HG02588 (cell line): ENCODE data around the gene ARSD.
"Not testable (repeated sequence)": the region's sequence is repeated elsewhere in the genome, so short reads cannot be mapped to it uniquely, and the experiment has no call there.

Experiments used
- ATAC-seq: cut with Tn5 transposase; IDR thresholded peaks from one replicate; pipeline ENCODE4 v1.9.1; 2021; ENCODE audit warnings: mild to moderate bottlenecking, moderate library complexity; ENCODE audit not compliant: unreplicated experiment

The ARSD gene

GRCh38 chrX:2894885-2895292 lies 34.2 kb downstream of the ARSD start:
- ATAC-seq, result no peak

GRCh38 chrX:2892816-2893215 lies 36.3 kb downstream of the ARSD start:
- no peak for ATAC-seq

- not testable (repeated sequence) for ATAC-seq
Measured at GRCh38 chrX:2890536-2891460, 38.3 kb downstream of the ARSD start.

GRCh38 chrX:2889706-2890490 lies 39.2 kb downstream of the ARSD start:
- not testable (repeated sequence) for ATAC-seq

GRCh38 chrX:2889045-2889605 lies 40.0 kb downstream of the ARSD start:
- ATAC-seq, result no peak

- no peak for ATAC-seq
Measured at GRCh38 chrX:2888309-2888708, 40.8 kb downstream of the ARSD start.

GRCh38 chrX:2883770-2884169 lies 45.4 kb downstream of the ARSD start:
- ATAC-seq, result no peak

GRCh38 chrX:2879670-2880069 lies 49.5 kb downstream of the ARSD start:
- ATAC-seq, result no peak

GRCh38 chrX:2878563-2878962 lies 50.6 kb downstream of the ARSD start:
- ATAC-seq, result no peak

- no peak for ATAC-seq
Measured at GRCh38 chrX:2875798-2876399, 53.2 kb downstream of the ARSD start.

- no peak for ATAC-seq
Measured at GRCh38 chrX:2875136-2875481, 54.0 kb downstream of the ARSD start.

GRCh38 chrX:2874222-2875135 lies 54.7 kb downstream of the ARSD start:
- no peak for ATAC-seq

GRCh38 chrX:2872671-2873277 lies 56.4 kb downstream of the ARSD start:
- no peak for ATAC-seq

GRCh38 chrX:2871831-2872230 lies 57.3 kb downstream of the ARSD start:
- ATAC-seq, result no peak

- no peak for ATAC-seq
Measured at GRCh38 chrX:2870650-2871049, 58.5 kb downstream of the ARSD start.

GRCh38 chrX:2867206-2867605 lies 61.9 kb downstream of the ARSD start:
- no peak for ATAC-seq

GRCh38 chrX:2863646-2864045 lies 65.5 kb downstream of the ARSD start:
- ATAC-seq, result no peak

- no peak for ATAC-seq
Measured at GRCh38 chrX:2862404-2862803, 66.7 kb downstream of the ARSD start.

- ATAC-seq, result no peak
Measured at GRCh38 chrX:2859197-2859797, 69.8 kb downstream of the ARSD start.
